HG02840 (cell line): ENCODE data around the gene COQ10A.
A peak's percentile ranks its signal among the peaks of the same experiment; 100 is the strongest.

Experiments used
- ATAC-seq: cut with Tn5 transposase; IDR thresholded peaks from one replicate; pipeline ENCODE4 v1.9.1; 2021; ENCODE audit warnings: mild to moderate bottlenecking, moderate library complexity, moderate number of reproducible peaks; ENCODE audit not compliant: unreplicated experiment, low FRiP score

Gene COQ10A

DNA sequence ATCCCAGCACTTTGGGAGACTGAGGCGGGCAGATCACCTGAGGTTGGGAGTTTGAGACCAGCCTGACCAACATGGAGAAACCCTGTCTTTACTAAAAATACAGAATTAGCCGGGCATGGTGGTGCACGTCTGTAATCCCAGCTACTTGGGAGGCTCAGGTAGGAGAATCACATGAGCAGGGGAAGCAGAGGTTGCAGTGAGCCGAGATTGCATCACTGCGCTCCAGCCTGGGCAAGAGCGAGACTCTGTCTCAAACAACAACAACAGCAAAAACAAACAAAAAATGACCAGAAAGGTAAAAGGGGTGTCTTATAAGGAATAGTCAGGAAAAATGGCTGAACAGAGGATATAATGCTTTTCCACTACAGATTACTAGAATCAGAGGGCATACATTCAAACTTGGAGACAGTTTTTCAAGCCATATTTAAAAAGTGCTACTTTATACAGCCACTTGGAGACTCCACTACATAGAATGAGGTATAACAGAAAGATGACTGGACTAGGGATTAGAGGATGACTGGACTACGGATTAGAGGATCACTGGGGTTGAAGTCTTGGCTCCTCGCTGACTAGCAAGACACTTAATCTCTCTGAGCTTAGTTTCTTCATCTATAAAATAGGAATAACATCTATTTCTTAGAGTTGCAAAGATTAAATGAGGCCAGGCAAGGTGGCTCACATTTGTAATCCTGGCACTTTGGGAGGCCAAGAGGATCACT is 38.3 kb downstream of the COQ10A start:
- ATAC-seq = no peak

DNA sequence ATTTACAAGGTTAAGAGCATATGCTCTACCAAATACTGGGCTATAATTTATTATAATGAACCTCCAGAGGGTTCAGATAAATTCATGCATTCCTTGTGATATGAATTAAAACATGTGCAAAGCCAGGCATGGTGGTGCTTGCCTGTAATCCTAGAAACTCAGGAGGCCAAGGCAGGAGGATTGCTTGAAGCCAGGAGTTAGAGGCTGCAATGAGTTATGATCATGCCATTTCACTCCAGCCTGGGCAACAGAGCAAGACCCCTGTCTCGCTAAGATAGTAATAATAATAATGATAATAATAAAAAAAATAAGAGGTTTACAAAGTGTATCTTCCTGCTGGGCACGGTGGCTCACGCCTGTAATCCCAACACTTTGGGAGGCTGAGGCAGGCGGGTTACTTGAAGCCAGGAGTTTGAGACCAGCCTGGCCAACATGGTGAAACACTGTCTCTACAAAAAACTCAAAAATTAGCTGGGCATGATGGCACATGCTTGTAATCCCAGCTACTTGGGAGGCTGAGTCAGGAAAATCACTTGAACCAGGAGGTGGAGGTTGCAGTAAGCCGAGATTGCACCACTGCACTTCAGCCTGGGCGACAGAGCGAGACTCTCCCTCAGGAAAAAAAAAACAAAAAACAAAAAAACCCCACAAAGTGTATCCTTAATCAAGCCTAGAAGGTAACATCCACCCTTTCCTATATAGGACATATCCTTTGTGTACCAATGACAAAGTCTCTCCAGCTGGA is 40.7 kb downstream of the COQ10A start:
- ATAC-seq = no peak

DNA sequence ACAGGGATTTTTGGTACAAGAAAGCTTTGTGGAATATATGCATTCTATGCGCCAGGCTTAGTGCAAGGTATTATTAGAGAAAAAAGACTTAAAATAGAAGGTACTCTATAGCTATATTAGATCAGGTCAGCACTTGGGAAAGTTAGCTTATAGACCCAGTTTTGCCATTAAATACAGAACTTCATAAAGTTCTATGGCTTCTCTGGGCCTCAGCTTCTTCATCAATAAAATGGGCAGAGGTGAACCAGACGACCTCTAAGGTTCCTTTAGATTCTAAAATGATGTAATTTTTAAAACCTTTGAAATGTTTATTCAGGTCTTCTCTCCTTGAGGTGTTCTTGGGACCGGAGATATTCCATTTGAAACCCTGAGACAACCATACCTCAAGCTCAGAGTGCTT is 42.0 kb downstream of the COQ10A start:
- ATAC-seq = no peak

DNA sequence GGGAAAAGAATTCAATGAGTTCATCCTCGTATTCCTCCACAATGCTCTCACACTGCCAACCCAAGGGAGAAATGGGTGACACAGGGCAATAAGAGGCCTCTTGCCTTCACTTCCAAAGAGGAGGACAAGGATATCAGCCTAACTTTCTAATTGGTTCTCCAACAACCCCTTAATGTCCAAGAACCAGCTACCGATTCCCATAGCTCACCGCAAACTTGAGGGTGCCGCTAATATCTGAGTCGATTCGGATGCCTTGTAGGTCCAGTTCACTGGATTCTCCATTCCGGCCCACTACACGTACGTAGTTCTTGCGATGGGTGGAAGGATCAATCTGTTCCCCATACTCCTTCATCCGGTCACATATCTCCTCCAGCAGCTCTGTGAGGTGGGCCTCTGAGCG is 44.3 kb downstream of the COQ10A start:
- no peak for ATAC-seq

DNA sequence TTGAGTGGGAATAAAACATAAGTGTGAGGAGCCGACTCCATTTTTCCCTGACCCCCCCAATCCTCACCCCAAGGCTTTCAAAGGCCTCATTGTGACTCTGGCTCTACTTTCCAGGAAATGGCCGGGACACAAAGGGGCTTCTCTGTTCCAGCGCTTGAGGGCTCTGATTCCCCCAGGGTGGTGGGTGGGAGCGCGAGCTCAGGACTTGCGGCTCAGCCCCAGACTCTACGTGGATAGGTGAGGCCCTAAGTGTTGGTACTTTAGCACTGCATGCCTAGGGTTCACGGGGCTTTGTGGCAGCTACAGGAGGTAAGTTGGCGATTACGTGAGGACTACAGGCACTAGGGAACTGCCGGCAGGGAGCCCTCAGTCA is 48.5 kb downstream of the COQ10A start:
- ATAC-seq = no peak

DNA sequence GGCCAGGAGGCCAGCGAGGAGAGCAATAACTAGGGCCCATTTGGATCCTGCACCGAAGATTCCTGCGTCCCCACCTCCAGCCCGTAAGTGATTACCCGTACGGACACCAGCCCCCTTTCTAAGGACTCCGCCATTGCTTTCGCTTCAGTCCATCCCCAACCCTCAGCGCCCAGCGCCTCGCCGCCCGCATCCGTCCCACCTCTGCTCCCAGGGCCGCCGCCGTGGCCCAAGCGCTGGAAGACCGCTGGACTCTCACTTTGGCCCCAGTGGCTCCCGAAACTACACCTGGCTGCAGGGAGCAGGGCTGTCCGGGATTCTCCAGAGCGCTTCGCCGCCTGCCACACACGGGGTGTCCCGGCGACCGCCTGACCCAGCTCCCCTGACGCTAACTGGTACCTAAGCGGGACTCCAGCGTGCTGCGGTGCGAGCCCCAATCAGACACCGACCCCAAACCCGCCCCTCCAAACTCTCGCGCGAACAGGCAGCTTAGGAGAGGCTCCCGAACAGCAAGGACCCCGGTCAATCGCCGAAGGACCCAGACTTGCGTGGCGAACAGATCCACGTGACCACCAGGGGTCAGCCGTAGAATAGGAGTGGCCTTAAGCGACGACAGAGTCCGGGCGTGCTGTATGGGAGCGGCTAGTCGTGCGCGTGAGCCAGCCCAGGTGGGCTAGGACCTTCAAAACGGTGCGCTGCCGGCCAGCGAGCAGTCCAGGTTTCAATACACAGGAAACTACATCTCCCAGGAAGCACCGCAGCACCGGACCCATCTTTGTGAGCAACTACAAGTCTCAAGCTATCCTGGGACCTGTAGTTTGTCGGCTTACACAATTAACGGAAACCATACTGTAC is 49.1 kb downstream of the COQ10A start, which contains the start of gene CNPY2:
CNPY2 (minus strand) TSS at position 367 of the 852 bp plus-strand sequence. CDS start 771 bp downstream, outside the sequence.
- peak; percentile 91 for ATAC-seq

DNA sequence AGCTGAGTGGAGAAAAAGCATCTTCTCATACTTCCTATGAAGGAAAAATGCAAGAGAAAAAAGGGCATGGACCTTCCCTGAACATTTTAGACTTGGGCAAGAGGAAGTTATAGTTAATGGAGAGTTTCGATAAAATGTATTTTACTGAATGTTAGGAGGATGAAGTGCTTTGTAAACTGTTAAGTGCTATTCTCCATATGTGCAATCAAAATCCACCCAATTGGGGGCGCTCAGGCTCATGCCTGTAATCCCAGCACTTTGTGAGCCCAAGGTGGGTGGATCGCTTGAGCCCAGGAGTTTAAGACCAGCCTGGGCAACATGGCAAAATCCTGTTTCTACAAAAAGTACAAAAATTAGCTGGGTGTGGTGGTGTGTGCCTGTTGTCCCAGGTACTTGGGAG is 50.9 kb downstream of the COQ10A start:
- ATAC-seq = no peak
